ENCODE results near the gene SNX9.

Gene SNX9

GRCh38 chr6:157982102-157982562 is 159.1 kb downstream of the SNX9 start:
- TF ChIP-seq CTCF (IDR thresholded peaks at IDR 0.05; ENCODE audit: low read depth, low read length): no peak
- peak; percentile 42 to 46 for DNase-seq (ENCODE audit: low read depth in 2 of 2)
- peak overlapping the region; percentile 69 to 79 for H3K4me3 ChIP-seq (replicated peaks in 1 of 2; ENCODE audit: low read depth in 2 of 2, low read length in 2 of 2)

- peak; percentile 55 for TF ChIP-seq CTCF (IDR thresholded peaks at IDR 0.05; ENCODE audit: low read depth, low read length)
- H3K4me3 ChIP-seq (replicated peaks in 1 of 2; ENCODE audit: low read depth in 2 of 2, low read length in 2 of 2): peak overlapping the region; percentile 69 to 79
- DNase-seq (ENCODE audit: low read depth in 2 of 2): peak; percentile 59 to 62
These were observed 159.7 kb downstream of the SNX9 start for GRCh38 chr6:157982563-157983405.

- H3K4me3 ChIP-seq (replicated peaks in 1 of 2; ENCODE audit: low read depth in 2 of 2, low read length in 2 of 2): peak overlapping the region in 1 of 2 donors; percentile 79
- no peak for TF ChIP-seq CTCF (IDR thresholded peaks at IDR 0.05; ENCODE audit: low read depth, low read length)
- DNase-seq (ENCODE audit: low read depth in 2 of 2): peak in 1 of 2 donors; percentile 20
These were observed 160.5 kb downstream of the SNX9 start for GRCh38 chr6:157983406-157984119.

GRCh38 chr6:157984128-157984527 is 161.1 kb downstream of the SNX9 start:
- H3K4me3 ChIP-seq (replicated peaks in 1 of 2; ENCODE audit: low read depth in 2 of 2, low read length in 2 of 2): no peak overlapping the region
- no peak for DNase-seq (ENCODE audit: low read depth in 2 of 2)
- no peak for TF ChIP-seq CTCF (IDR thresholded peaks at IDR 0.05; ENCODE audit: low read depth, low read length)

- no peak for DNase-seq (ENCODE audit: low read depth in 2 of 2)
- no peak for TF ChIP-seq CTCF (IDR thresholded peaks at IDR 0.05; ENCODE audit: low read depth, low read length)
- no peak overlapping the region for H3K4me3 ChIP-seq (replicated peaks in 1 of 2; ENCODE audit: low read depth in 2 of 2, low read length in 2 of 2)
These were observed 161.7 kb downstream of the SNX9 start for GRCh38 chr6:157984686-157985225.

- no peak for DNase-seq (ENCODE audit: low read depth in 2 of 2)
- no peak for TF ChIP-seq CTCF (IDR thresholded peaks at IDR 0.05; ENCODE audit: low read depth, low read length)
- no peak overlapping the region for H3K4me3 ChIP-seq (replicated peaks in 1 of 2; ENCODE audit: low read depth in 2 of 2, low read length in 2 of 2)
These were observed 162.5 kb downstream of the SNX9 start for GRCh38 chr6:157985378-157986155.

Measured in cardiac fibroblast (primary cell).